ENCODE measurements around the gene TTI1.

DNA sequence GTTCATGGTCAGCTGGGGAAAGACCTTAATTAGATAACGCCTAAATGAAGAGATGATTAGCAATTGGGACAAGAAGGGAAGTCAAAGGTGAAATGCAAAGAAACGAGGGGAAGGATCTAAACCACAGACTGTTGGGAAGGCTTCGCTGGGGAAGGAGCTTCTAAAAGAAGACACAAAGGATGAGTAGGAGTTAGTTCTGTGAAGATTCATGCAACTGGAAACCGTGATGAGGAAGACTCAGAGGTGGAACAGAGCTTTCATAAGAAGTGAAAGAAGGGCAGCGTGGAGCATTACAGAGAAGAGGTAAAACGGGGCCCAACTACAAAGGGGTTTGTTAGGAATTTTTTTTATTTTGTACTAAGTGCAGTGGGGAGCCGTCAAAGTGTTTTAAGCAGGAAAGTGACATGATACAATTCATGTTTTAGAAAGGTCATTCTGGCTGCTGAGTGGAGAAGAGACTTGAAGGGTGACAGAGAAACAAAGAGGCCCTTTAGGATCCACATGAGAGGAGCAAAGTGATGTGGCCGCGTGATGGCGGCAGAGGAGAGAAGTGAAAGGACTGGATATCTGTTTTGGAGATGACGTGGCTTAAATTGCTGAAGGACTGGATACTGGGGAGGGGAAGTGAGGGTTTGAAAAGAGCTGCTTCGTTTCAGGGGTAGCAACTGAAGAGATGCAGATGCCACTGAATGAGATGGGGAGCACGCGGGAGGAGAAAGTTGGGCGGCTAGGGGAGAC, 33.6 kb downstream of the TTI1 start:
- TF ChIP-seq, protein P1, sequence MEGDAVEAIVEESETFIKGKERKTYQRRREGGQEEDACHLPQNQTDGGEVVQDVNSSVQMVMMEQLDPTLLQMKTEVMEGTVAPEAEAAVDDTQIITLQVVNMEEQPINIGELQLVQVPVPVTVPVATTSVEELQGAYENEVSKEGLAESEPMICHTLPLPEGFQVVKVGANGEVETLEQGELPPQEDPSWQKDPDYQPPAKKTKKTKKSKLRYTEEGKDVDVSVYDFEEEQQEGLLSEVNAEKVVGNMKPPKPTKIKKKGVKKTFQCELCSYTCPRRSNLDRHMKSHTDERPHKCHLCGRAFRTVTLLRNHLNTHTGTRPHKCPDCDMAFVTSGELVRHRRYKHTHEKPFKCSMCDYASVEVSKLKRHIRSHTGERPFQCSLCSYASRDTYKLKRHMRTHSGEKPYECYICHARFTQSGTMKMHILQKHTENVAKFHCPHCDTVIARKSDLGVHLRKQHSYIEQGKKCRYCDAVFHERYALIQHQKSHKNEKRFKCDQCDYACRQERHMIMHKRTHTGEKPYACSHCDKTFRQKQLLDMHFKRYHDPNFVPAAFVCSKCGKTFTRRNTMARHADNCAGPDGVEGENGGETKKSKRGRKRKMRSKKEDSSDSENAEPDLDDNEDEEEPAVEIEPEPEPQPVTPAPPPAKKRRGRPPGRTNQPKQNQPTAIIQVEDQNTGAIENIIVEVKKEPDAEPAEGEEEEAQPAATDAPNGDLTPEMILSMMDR (IDR thresholded peaks at IDR 0.05), result no peak
- TF ChIP-seq EZH2 (IDR thresholded peaks at IDR 0.05; ENCODE audit: borderline replicate concordance, insufficient read depth, low read depth, low read length, poor library complexity, severe bottlenecking), result no peak

Data from B cell (primary cell).